Melanocyte of skin (primary cell): ENCODE results near the gene TRAPPC8. TPM values are rescaled to one million over a fixed set of nuclear protein-coding genes. Genes with fewer than 3 reads are reported as not detected.

Experiments
- small RNA-seq, 2 donors: library from RNA; depleted of rRNA; stranded (forward); fragments of <200 nt; gene quantifications; one replicate each; pipeline ENCODE3, GENCODE V24; 2012
- total RNA-seq, 2 donors: library from RNA; depleted of rRNA; stranded (reverse); fragments of >200 nt; gene quantifications; 2 replicates each; pipeline ENCODE4 v1.2.3, GENCODE V29; 2012

Gene TRAPPC8
- total RNA-seq, result 10 to 100 TPM; 43.4 to 44.0 TPM

GRCh38 chr18:31942999-31943877 is at the start of gene TRAPPC8:
Gene TRAPPC8 (minus strand): TSS chr18:31943128. CDS start chr18:31942764, 364 bp downstream.

Small RNA genes lying within 50 kb of the gene (small RNA-seq; reads per million reads assigned to genes)
- 0 reads per million in 2 donors for gene RNU6-1050P

Other genes with a start within 250 kb of the TRAPPC8 start
- under 1 TPM in 1 of 2 donors, not detected in 1; under 0.01 TPM for gene SLC25A52, start 182.2 kb downstream of the TRAPPC8 start, total RNA-seq
- gene RNF125, start 75.7 kb upstream of the TRAPPC8 start, total RNA-seq, result 1 to 10 TPM; 1.4 to 9.3 TPM
- gene RNF138, start 148.7 kb upstream of the TRAPPC8 start, total RNA-seq, result 10 to 100 TPM; 24.8 to 56.6 TPM
- gene MEP1B, start 246.9 kb upstream of the TRAPPC8 start, total RNA-seq, result not detected